K562 (cell line): Measurements from ENCODE around the gene PPP1R14B. TPM values are rescaled to one million over a fixed set of nuclear protein-coding genes. Genes with fewer than 3 reads are reported as not detected.

Experiments
- ARHGAP35 ChIP-seq: fragments of 450-650 bp; IDR thresholded peaks from 2 replicates; pipeline ENCODE4 v1.6.1; 2018; ENCODE audit not compliant: partially characterized antibody
- CHD1 ChIP-seq: fragments of 200-600 bp; sonication (generic); IDR thresholded peaks from one replicate; pipeline ENCODE4 v1.6.1; 2012; ENCODE audit warnings: mild to moderate bottlenecking, moderate library complexity, low read length, inconsistent platforms
- FUS ChIP-seq: fragments of 200-400 bp; formaldehyde crosslinking; optimal IDR thresholded peaks from 2 replicates; pipeline ENCODE3; 2017; ENCODE audit warnings: low read depth, low read length
- GABPB2 ChIP-seq: fragments of 250-450 bp; sonication (Bioruptor Pico); conservative IDR thresholded peaks from 2 replicates; pipeline ENCODE4 v1.5.1; 2021; ENCODE audit warnings: mild to moderate bottlenecking
- HMG20B ChIP-seq: fragments of 250-450 bp; sonication (Bioruptor Pico); IDR thresholded peaks from 2 replicates; pipeline ENCODE4 v1.5.0; 2021; ENCODE audit warnings: mild to moderate bottlenecking
- SRF ChIP-seq, 2 experiments: fragments of 250-450, 450-650 bp in 1 of 2; sonication (Bioruptor Pico) in 1 of 2; sonication (generic) in 1 of 2; formaldehyde crosslinking; IDR thresholded peaks; 2 replicates each; pipeline versions ENCODE4 v1.5.0 to v1.5.1; 2020 to 2022; ENCODE audit warnings: mild to moderate bottlenecking in 1 of 2, missing genetic modification reagents in 1 of 2
- TGIF2 ChIP-seq: sonication (generic); formaldehyde crosslinking; IDR thresholded peaks from 2 replicates; pipeline ENCODE4 v1.8.1; 2022; ENCODE audit warnings: mild to moderate bottlenecking, missing genetic modification reagents, moderate library complexity
- U2AF1 ChIP-seq: fragments of 200-400 bp; formaldehyde crosslinking; optimal IDR thresholded peaks from 2 replicates; pipeline ENCODE3; 2017; ENCODE audit warnings: mild to moderate bottlenecking, low read depth, low read length, moderate library complexity
- YBX1 ChIP-seq: fragments of 450-650 bp; IDR thresholded peaks from 2 replicates; pipeline ENCODE4 v1.7.1; 2016; ENCODE audit warnings: mild to moderate bottlenecking
- ZBTB17 ChIP-seq: fragments of 450-650 bp; formaldehyde crosslinking; IDR thresholded peaks from 2 replicates; pipeline ENCODE4 v1.4.0; 2020; ENCODE audit warnings: mild to moderate bottlenecking
- polyA plus RNA-seq, 8 experiments: library from polyadenylated mRNA; depleted of rRNA in 4 of 8; stranded (reverse) in 5 of 8; unstranded in 3 of 8; fragments of >200 nt; fragmentation: Nextera tagmentation in 2 of 8; fragmentation: Illumina TruSeq in 1 of 8; extraction: Ambion mirVana in 2 of 8; extraction: Trizol in 1 of 8; gene quantifications; 2 replicates each; pipeline versions ENCODE4 v1.2.1 to v1.2.3, GENCODE V29; 2011 to 2014; ENCODE audit warnings: inconsistent platforms in 1 of 8, missing spikeins in 1 of 8
- total RNA-seq, 7 experiments: library from RNA; depleted of rRNA in 6 of 7; stranded (reverse); fragments of >200 nt in 6 of 7; fragmentation: Illumina TruSeq in 2 of 7; extraction: Trizol in 2 of 7; gene quantifications; 2 replicates each; pipeline versions ENCODE4 v1.2.1 to v1.2.3, GENCODE V29; 2011 to 2021; ENCODE audit warnings: low replicate concordance in 1 of 7
- TF ChIP-seq, protein P1 (sequence below), 2 experiments: IDR thresholded peaks; 2 replicates each; pipeline ENCODE4 v1.6.1; 2011; ENCODE audit warnings: borderline replicate concordance in 1 of 2, control low read depth in 1 of 2, low read depth in 1 of 2, low read length in 1 of 2, mild to moderate bottlenecking in 1 of 2, mixed read lengths in 1 of 2, moderate library complexity in 1 of 2; ENCODE audit not compliant: insufficient read depth in 1 of 2, insufficient read length in 1 of 2, poor library complexity in 1 of 2, severe bottlenecking in 1 of 2; ENCODE audit errors: extremely low read depth in 1 of 2
- TF ChIP-seq, protein P2 (sequence below): fragments of 250-450 bp; sonication (Bioruptor Pico); IDR thresholded peaks from 2 replicates; pipeline ENCODE4 v1.4.0; 2020; ENCODE audit warnings: mild to moderate bottlenecking, moderate library complexity
- TF ChIP-seq, protein P3 (sequence below): fragments of 250-450 bp; sonication (Bioruptor Pico); IDR thresholded peaks from 2 replicates; pipeline ENCODE4 v1.4.0; 2020; ENCODE audit warnings: mild to moderate bottlenecking
- TF ChIP-seq, protein P4 (sequence below), 2 experiments: fragments of 450-650 bp; IDR thresholded peaks; 2 replicates each; pipeline ENCODE4 v1.6.1; 2016
- TF ChIP-seq, protein P5 (sequence below), 2 experiments: IDR thresholded peaks; 2 replicates each; pipeline ENCODE4 v1.6.1; 2012; ENCODE audit warnings: improper control_type of control experiment in 2 of 2, low read depth in 2 of 2, low read length in 2 of 2, borderline replicate concordance in 1 of 2

The PPP1R14B gene
- total and polyA plus RNA-seq, 9 of the 15 experiments (the other 6 are each of a cell fraction or from before 2014, with no cell fraction given): 7.7 to 566 (median 212) TPM

DNA sequence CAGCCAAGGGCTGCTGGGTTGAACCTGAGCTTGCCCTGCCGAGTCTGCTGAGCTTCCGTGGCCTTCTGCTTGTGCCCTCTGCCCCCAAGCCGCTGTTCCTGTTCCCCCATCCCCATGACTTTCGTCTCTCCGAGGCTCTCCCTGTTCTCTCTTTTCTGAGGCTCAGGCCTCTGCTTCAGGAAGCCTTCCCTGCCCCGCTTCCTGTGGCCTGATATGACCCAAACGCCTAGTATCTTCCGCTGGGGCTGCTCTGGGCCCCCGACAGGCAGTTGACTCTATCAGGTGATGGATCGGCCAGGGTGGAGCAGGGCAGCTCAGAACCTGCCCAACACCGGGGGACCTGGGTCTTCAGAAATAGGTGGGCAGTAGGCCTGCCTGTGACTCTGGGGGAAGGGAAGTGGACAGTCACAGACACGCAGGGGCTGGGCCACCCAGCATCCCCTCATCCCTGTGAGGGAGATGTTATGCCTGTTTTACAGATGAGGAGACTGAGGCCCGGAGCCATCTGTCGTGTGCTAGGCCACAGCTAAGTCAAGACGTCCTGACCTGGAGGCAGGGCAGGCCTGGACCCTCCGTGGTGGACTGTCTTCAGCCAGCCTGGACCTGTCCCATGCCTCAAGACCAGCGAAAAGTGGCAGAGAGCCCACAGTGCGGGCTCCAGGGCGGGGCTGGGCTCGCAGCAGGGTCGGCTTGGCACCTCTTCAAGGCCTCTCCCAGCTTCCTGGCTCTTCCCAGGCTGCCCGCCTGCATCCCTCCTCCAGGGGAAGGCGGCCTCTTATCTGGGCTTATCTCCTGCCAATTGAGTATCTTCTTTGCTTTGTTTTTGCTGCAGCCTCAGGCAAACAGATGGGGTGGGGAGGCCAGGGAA is 21.5 kb upstream of the PPP1R14B start (continued):
- TF ChIP-seq U2AF1: no peak
- TF ChIP-seq ZBTB17 (CRISPR knock-in tag): no peak
- TF ChIP-seq YBX1: no peak
- TF ChIP-seq, protein P1, sequence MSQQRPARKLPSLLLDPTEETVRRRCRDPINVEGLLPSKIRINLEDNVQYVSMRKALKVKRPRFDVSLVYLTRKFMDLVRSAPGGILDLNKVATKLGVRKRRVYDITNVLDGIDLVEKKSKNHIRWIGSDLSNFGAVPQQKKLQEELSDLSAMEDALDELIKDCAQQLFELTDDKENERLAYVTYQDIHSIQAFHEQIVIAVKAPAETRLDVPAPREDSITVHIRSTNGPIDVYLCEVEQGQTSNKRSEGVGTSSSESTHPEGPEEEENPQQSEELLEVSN (IDR thresholded peaks at IDR 0.05; ENCODE audit: borderline replicate concordance in 1 of 2, extremely low read depth in 1 of 2, insufficient read depth in 1 of 2, insufficient read length in 1 of 2, low read depth in 1 of 2, low read length in 1 of 2, poor library complexity in 1 of 2, severe bottlenecking in 1 of 2): no peak
- no peak for TF ChIP-seq FUS
- TF ChIP-seq, protein P2, sequence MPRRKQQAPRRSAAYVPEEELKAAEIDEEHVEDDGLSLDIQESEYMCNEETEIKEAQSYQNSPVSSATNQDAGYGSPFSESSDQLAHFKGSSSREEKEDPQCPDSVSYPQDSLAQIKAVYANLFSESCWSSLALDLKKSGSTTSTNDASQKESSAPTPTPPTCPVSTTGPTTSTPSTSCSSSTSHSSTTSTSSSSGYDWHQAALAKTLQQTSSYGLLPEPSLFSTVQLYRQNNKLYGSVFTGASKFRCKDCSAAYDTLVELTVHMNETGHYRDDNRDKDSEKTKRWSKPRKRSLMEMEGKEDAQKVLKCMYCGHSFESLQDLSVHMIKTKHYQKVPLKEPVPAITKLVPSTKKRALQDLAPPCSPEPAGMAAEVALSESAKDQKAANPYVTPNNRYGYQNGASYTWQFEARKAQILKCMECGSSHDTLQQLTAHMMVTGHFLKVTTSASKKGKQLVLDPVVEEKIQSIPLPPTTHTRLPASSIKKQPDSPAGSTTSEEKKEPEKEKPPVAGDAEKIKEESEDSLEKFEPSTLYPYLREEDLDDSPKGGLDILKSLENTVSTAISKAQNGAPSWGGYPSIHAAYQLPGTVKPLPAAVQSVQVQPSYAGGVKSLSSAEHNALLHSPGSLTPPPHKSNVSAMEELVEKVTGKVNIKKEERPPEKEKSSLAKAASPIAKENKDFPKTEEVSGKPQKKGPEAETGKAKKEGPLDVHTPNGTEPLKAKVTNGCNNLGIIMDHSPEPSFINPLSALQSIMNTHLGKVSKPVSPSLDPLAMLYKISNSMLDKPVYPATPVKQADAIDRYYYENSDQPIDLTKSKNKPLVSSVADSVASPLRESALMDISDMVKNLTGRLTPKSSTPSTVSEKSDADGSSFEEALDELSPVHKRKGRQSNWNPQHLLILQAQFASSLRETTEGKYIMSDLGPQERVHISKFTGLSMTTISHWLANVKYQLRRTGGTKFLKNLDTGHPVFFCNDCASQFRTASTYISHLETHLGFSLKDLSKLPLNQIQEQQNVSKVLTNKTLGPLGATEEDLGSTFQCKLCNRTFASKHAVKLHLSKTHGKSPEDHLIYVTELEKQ (CRISPR knock-in tag): no peak
- TF ChIP-seq, protein P3, sequence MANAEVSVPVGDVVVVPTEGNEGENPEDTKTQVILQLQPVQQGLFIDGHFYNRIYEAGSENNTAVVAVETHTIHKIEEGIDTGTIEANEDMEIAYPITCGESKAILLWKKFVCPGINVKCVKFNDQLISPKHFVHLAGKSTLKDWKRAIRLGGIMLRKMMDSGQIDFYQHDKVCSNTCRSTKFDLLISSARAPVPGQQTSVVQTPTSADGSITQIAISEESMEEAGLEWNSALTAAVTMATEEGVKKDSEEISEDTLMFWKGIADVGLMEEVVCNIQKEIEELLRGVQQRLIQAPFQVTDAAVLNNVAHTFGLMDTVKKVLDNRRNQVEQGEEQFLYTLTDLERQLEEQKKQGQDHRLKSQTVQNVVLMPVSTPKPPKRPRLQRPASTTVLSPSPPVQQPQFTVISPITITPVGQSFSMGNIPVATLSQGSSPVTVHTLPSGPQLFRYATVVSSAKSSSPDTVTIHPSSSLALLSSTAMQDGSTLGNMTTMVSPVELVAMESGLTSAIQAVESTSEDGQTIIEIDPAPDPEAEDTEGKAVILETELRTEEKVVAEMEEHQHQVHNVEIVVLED: no peak
- no peak for TF ChIP-seq TGIF2 (CRISPR knock-in tag)
- no peak for TF ChIP-seq SRF (CRISPR knock-in tag; IDR thresholded peaks at IDR 0.05)
- peak; percentile 69 for TF ChIP-seq CHD1
- TF ChIP-seq ARHGAP35: no peak
- TF ChIP-seq GABPB2 (CRISPR knock-in tag): no peak
- TF ChIP-seq, protein P4, sequence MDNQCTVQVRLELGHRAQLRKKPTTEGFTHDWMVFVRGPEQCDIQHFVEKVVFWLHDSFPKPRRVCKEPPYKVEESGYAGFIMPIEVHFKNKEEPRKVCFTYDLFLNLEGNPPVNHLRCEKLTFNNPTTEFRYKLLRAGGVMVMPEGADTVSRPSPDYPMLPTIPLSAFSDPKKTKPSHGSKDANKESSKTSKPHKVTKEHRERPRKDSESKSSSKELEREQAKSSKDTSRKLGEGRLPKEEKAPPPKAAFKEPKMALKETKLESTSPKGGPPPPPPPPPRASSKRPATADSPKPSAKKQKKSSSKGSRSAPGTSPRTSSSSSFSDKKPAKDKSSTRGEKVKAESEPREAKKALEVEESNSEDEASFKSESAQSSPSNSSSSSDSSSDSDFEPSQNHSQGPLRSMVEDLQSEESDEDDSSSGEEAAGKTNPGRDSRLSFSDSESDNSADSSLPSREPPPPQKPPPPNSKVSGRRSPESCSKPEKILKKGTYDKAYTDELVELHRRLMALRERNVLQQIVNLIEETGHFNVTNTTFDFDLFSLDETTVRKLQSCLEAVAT (IDR thresholded peaks at IDR 0.05): no peak
- TF ChIP-seq, protein P5, sequence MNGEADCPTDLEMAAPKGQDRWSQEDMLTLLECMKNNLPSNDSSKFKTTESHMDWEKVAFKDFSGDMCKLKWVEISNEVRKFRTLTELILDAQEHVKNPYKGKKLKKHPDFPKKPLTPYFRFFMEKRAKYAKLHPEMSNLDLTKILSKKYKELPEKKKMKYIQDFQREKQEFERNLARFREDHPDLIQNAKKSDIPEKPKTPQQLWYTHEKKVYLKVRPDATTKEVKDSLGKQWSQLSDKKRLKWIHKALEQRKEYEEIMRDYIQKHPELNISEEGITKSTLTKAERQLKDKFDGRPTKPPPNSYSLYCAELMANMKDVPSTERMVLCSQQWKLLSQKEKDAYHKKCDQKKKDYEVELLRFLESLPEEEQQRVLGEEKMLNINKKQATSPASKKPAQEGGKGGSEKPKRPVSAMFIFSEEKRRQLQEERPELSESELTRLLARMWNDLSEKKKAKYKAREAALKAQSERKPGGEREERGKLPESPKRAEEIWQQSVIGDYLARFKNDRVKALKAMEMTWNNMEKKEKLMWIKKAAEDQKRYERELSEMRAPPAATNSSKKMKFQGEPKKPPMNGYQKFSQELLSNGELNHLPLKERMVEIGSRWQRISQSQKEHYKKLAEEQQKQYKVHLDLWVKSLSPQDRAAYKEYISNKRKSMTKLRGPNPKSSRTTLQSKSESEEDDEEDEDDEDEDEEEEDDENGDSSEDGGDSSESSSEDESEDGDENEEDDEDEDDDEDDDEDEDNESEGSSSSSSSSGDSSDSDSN (IDR thresholded peaks at IDR 0.05; ENCODE audit: borderline replicate concordance in 1 of 2, low read depth in 2 of 2, low read length in 2 of 2): peak; percentile 37 to 49; a peak in 1 of 4 replicates
- TF ChIP-seq HMG20B (CRISPR knock-in tag): no peak
